Natural killer cell treated with Interleukin-12 subunit alpha and Interleukin-12 subunit beta and Interleukin-15 and Interleukin-18, amount 100 ng/mL, for 72 hours (primary cell): Measurements from ENCODE around the gene ALG14. TPM values are rescaled to one million over a fixed set of nuclear protein-coding genes. Genes with fewer than 3 reads are reported as not detected.
"Not testable (repeated sequence)": the region's sequence is repeated elsewhere in the genome, so short reads cannot be mapped to it uniquely, and the experiment has no call there.

Source experiments
- ATAC-seq, 2 donors: fragments of 150-1000 bp; cut with Tn5 transposase in 1 of 2; sonication (Bioruptor Pico), chemical (Tn5 transposase) in 1 of 2; 2 replicates each; pipeline ENCODE4 v1.10.0; 2021
- DNase-seq: peaks from one replicate; pipeline ENCODE4 v3.0.0; 2022; ENCODE audit warnings: low spot score
- H3K27ac Mint-ChIP-seq, 2 donors: 1 replicate in 1 of 2; 2 replicates in 1 of 2; pipeline ENCODE4 v1.8.0; 2022; ENCODE audit warnings: mixed read lengths in 2 of 2, mild to moderate bottlenecking in 1 of 2, moderate library complexity in 1 of 2
- H3K27me3 Mint-ChIP-seq, 2 donors: 1 replicate in 1 of 2; 2 replicates in 1 of 2; pipeline ENCODE4 v1.8.0; 2022; ENCODE audit warnings: mixed read lengths in 2 of 2
- H3K36me3 Mint-ChIP-seq: one replicate; pipeline ENCODE4 v1.8.0; 2022; ENCODE audit warnings: mixed read lengths
- H3K4me1 Mint-ChIP-seq, 2 donors: 1 replicate in 1 of 2; 2 replicates in 1 of 2; pipeline ENCODE4 v1.8.0; 2022; ENCODE audit warnings: low read depth in 2 of 2, mixed read lengths in 2 of 2, mild to moderate bottlenecking in 1 of 2
- H3K4me3 Mint-ChIP-seq: one replicate; pipeline ENCODE4 v1.8.0; 2022; ENCODE audit warnings: mixed read lengths
- H3K9me3 Mint-ChIP-seq: 2 replicates; pipeline ENCODE4 v1.8.0; 2022; ENCODE audit warnings: mixed read lengths
- total RNA-seq, 2 donors: library from RNA; stranded (reverse); gene quantifications; one replicate each; pipeline ENCODE4 v1.2.3, GENCODE V29; 2022

ALG14 gene
- total RNA-seq, 2 donors from 2014 or later = 3.9 to 5.2 TPM

DNA sequence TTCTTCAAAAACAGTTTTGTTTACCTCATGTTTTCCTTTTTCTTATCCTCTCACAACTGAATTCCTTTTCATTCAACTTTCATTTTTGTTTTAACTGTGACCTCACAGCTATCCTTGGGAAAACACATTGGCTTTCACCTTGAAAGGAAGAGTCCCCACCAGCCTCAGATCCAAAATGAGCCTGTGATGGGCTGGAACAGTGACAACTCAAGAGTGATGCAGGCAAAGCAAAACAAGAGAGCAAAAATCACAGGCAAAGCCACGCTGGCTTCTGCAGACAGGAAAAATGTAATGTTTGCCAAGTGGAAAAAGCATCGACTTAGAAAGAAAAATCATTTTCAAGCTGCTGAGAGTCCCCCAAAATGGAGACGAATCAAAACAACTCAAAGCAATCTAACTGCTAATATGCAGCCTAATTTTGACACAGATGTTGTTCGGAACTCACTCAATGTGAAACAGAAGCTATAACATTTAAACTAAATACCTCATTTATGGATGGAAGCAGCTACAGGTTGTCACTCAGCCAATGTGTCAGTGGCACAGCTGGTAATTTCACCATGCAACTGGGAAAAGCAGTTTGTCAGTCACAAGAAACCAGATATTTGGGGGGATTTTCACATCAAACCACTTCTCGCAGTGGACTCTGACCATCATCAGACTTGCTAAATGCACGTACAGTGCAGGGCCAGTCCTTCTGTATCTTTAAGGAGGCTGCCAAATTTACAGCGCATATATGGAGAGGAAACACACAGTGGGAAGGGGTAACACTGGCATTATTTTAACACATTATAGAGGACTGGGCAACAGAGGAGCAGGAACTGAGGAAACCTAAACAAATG is 50.7 kb downstream of the ALG14 start:
- Mint-ChIP-seq H3K9me3 (no peaks in the 10 kb centered on the region), H3K27ac (no peak overlapping the region), H3K36me3 (no peaks in the 10 kb centered on the region), H3K27me3 (no peaks in the 10 kb centered on the region), H3K4me3 (no peak overlapping the region), H3K4me1 (no peaks in the 10 kb centered on the region)
- DNase-seq (no peak), ATAC-seq (no peak)

DNA sequence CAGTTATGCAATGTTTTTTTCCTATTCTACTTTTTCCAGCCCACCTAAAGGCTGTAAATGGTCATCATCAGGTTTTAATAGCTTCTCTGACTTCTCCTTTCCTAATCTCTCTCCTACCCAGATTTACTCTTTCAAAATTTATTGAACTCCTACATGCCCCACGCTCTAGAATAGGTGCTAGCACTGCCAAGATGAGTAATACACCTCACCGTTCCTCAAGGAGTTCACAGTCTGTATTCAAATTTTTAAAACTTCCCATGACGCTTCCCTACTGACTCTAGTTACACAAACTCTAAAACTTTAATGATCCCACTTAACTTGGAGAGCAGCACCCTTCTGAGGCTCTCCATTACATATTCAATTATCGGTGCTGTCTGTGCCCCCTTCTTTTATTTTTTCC is 51.6 kb downstream of the ALG14 start:
- Mint-ChIP-seq H3K27me3 (no peaks in the 10 kb centered on the region), H3K9me3 (no peaks in the 10 kb centered on the region), H3K4me1 (no peaks in the 10 kb centered on the region), H3K4me3 (no peak overlapping the region), H3K36me3 (no peaks in the 10 kb centered on the region), H3K27ac (no peak overlapping the region)
- ATAC-seq (no peak), DNase-seq (no peak)

DNA sequence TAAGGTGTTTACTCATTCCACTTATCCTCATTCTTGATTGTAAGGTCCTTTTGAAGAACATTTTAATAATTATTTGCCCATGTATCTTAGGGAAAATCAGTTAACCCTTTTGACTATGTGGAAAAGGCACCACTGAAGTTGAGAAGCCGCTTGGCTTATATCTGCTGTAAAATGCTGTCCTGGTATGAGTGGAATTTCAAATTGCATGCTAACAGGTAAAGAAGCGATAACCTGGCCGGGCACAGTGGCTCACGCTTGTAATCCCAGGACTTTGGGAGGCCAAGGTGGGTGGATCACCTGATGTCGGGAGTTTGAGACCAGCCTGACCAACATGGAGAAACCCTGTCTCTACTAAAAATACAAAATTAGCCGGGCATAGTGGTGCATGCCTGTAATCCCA is 53.3 kb downstream of the ALG14 start:
- H3K9me3 Mint-ChIP-seq, H3K27me3 Mint-ChIP-seq, H3K27ac Mint-ChIP-seq, H3K4me1 Mint-ChIP-seq, H3K36me3 Mint-ChIP-seq, DNase-seq, ATAC-seq, H3K4me3 Mint-ChIP-seq: not testable (repeated sequence)

DNA sequence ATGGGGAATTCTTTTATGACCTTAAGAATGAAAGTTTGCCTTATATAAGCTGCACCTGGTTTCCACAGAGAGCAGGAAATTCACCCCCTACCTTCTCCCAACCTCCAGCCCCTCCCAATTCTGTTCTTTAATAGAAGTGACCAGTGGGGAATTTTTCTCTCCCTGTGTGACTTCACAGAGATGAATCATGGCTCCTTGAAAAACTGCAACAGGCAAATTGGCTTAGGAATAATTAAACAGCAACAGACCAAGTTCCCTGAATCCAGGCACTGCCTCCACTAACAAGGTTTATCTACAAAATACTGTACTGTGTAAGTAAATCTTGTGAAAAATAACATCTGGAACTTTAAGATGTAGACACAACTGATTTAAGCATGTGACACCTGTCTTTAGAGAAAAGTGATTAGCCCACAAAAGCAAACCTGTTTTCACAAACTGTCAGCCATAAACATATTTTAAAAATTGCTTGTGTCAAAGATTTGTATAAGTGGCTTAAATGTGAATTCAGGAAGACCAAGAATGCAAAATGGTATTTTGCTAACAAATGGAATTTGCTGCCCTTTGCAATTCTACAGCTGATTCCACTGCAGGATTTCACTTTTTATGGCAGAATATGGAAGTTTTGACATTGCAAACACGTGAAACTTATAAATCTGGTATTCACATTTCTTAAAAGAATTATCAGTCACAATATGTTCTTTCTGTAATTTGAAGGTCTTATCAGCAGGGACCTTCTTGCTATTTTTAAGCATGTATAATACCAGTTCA is 54.0 kb downstream of the ALG14 start:
- Mint-ChIP-seq H3K36me3 (no peaks in the 10 kb centered on the region), H3K9me3 (no peaks in the 10 kb centered on the region), H3K4me1 (no peaks in the 10 kb centered on the region), H3K4me3 (no peak overlapping the region), H3K27me3 (no peaks in the 10 kb centered on the region), H3K27ac (no peak overlapping the region)
- no peak for DNase-seq
- no peak for ATAC-seq

DNA sequence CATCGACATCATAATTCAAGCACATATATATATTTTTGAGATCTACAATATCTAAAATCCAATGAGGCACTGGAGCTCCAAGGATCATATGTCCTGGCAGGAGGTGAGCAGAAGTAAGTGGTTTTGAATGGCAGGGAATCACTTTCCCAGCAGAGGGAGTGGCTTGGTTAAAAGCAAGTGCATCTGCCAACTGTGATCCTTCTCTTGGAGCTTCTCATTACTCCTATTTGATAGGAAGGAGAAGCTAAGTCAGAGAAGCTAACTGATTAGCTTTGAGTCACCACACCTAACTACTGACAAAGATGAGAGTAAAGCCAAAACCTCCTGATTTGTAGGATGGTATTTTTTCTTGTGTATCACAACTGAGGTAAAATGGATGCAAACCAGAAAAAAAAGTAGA is 55.0 kb downstream of the ALG14 start:
- H3K9me3 Mint-ChIP-seq = no peaks in the 10 kb centered on the region
- H3K27me3 Mint-ChIP-seq = no peaks in the 10 kb centered on the region
- no peaks in the 10 kb centered on the region for H3K36me3 Mint-ChIP-seq
- DNase-seq (no peak), ATAC-seq (no peak)
- no peak overlapping the region for H3K27ac Mint-ChIP-seq
- H3K4me3 Mint-ChIP-seq = no peak overlapping the region
- no peaks in the 10 kb centered on the region for H3K4me1 Mint-ChIP-seq

DNA sequence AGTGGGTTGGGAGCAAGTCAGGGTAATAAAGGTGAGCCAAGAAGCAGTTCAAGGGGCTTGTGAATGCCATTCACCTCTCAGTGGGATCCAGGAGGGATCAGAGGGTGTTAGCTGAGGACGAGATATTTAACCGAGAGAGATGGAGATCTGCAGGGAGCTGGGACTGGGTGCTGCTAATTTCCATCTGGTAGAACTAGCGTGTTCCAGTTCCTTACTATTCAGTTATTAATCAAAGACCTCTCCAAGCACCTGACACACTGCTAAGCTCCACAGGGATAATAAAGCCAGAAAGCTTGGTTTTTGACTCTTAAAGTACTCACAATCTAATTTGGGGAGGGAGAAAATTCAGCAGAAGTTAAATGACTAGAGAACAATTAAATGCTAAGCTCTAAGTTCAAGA is 57.7 kb downstream of the ALG14 start:
- ATAC-seq = no peak

DNA sequence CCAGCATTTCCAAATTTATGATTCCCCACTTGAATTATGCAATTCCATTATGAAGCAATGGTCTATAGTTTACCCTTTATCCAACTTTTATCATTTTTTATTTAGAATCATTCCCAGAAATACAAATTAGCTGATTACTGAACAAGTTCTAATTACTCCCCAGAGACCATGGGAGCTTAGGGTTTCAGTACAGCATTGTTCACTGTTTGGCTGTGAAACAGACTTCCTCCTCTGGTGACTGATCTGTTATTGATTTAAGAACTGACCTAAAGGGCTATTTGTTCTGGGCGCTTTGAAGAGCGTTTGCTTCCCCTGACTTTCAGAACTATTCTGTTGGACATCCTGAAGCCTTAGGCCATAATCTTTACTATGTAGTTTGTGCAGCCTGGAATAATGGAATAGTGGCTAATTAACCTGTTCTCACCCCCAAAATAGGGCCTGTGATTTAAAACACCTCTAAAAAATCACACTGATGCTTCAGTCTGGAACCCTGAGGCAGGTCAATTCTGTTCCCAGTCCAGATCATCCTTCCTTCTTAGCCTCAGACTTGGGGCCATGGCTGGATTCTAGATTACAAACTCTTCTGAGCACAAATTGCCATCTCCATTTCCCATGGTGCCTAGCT is 58.7 kb downstream of the ALG14 start:
- Mint-ChIP-seq H3K9me3 (no peaks in the 10 kb centered on the region), H3K36me3 (no peaks in the 10 kb centered on the region), H3K27me3 (no peaks in the 10 kb centered on the region), H3K4me3 (no peak overlapping the region), H3K27ac (no peak overlapping the region), H3K4me1 (no peaks in the 10 kb centered on the region)
- no peak for DNase-seq
- no peak for ATAC-seq

More for the DNA sequence above, 57.7 kb downstream of the ALG14 start:
- Mint-ChIP-seq H3K36me3 (no peaks in the 10 kb centered on the region), H3K4me1 (no peaks in the 10 kb centered on the region), H3K27ac (no peak overlapping the region), H3K4me3 (no peak overlapping the region), H3K9me3 (no peaks in the 10 kb centered on the region), H3K27me3 (no peaks in the 10 kb centered on the region)
- DNase-seq = no peak

DNA sequence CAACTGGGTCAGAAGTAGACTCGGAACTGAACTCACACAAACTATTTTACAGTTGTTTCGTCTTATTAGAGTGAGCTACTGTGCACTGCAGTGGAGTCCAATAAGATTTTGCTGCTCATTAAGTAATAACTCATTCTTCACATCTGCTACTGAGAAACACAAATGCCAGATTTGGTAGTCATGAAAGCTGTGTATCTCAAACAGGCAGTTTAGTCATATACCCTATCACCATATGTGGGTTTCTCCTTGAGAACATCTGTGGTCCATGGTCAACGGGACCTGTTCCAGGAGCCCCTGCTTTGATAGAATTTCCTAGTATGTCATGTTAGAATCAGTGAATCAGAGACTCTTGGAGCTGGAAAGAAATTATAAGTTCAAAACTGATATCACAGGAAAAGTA is 60.4 kb downstream of the ALG14 start:
- Mint-ChIP-seq H3K9me3 (no peaks in the 10 kb centered on the region), H3K4me1 (no peaks in the 10 kb centered on the region), H3K27ac (no peak overlapping the region), H3K27me3 (no peaks in the 10 kb centered on the region), H3K4me3 (no peak overlapping the region), H3K36me3 (no peaks in the 10 kb centered on the region)
- no peak for DNase-seq
- no peak for ATAC-seq

DNA sequence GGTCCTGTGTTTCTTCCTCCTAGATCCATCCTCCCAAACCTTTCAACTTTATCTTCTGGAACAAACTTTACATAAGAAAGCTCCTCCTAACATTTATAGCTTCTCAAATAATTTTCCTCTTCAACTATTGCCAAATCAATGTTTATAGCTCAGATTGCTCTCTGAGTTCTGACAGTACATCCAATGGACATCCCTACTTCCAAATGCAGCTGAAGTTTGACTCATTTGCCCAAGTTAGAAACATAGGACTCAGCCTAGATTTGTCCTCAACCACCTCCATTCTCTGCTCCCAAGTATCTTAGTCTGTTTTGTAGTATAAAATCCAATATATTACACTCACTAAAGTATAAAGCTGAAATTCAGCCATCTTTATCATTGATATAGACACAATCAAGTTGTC is 62.6 kb downstream of the ALG14 start:
- Mint-ChIP-seq H3K36me3 (no peaks in the 10 kb centered on the region), H3K27ac (no peak overlapping the region), H3K9me3 (no peaks in the 10 kb centered on the region), H3K4me3 (no peak overlapping the region), H3K4me1 (no peaks in the 10 kb centered on the region), H3K27me3 (no peaks in the 10 kb centered on the region)
- ATAC-seq (no peak), DNase-seq (no peak)

DNA sequence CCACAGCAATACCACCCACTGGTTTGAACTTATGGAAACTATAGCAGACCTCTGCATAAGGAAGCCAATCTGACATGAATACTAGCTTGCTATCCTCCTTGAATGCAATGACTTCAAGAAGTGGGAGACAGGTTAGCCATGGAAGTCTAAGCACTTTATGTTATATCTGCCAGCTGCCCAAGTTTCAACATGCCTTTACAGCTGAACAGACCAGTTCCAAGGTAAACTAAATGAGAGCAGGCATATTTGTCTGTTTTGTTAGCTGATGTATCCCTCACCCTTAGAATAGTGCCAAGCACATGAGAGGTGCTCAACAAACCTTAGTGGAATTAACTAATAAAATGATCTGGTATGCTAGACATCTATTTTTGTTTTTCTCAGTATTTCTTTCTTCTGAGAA is 65.1 kb downstream of the ALG14 start:
- no peak overlapping the region for H3K4me3 Mint-ChIP-seq
- no peaks in the 10 kb centered on the region for H3K9me3 Mint-ChIP-seq
- DNase-seq (no peak), ATAC-seq (no peak)
- H3K4me1 Mint-ChIP-seq = no peaks in the 10 kb centered on the region
- no peaks in the 10 kb centered on the region for H3K36me3 Mint-ChIP-seq
- no peak overlapping the region for H3K27ac Mint-ChIP-seq
- H3K27me3 Mint-ChIP-seq = no peaks in the 10 kb centered on the region

DNA sequence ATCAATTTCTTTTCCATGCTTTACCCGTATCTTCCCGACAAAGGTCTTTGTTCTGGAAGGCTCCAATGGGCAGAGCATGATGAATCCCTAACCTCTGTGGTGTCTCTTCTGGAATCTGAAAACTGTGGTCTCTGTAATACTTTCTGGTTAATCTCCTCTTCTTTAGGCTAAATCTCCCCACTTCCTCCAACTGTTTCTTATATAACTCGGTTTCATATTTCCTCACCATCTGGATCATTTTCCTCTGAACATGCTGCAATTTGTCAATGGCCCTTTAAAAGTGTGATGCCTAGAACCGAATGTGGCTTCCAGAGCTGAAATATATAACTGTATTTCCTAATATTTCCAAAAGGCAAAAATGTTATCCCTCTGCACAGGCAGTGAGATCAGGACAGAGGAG is 66.1 kb downstream of the ALG14 start:
- H3K4me1 Mint-ChIP-seq = no peaks in the 10 kb centered on the region
- H3K36me3 Mint-ChIP-seq = no peaks in the 10 kb centered on the region
- H3K27me3 Mint-ChIP-seq = no peaks in the 10 kb centered on the region
- DNase-seq (no peak), ATAC-seq (no peak)
- H3K27ac Mint-ChIP-seq = no peak overlapping the region
- no peaks in the 10 kb centered on the region for H3K9me3 Mint-ChIP-seq
- H3K4me3 Mint-ChIP-seq = no peak overlapping the region

DNA sequence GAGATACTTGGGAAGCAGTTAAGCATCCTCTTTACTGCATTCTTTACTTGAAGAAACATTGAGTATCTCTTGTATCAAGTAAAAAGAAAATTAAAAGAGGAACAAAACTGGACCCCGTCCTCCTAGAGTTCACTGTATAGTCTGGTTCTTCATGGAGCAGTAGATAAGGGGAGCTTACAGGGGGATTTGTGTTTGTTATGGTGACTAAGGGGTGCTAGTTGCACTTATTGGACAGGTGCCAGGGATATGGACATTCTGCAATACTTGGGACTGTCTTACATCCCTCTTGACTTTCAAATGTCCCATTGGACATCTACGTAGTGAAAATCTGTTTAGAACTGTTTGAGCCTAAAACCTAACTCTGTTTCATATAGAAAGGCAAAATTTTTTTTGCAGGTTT is 67.2 kb downstream of the ALG14 start:
- Mint-ChIP-seq H3K9me3 (no peaks in the 10 kb centered on the region), H3K4me1 (no peaks in the 10 kb centered on the region), H3K27ac (no peak overlapping the region), H3K27me3 (no peaks in the 10 kb centered on the region), H3K36me3 (no peaks in the 10 kb centered on the region), H3K4me3 (no peak overlapping the region)
- DNase-seq = no peak
- ATAC-seq = no peak

DNA sequence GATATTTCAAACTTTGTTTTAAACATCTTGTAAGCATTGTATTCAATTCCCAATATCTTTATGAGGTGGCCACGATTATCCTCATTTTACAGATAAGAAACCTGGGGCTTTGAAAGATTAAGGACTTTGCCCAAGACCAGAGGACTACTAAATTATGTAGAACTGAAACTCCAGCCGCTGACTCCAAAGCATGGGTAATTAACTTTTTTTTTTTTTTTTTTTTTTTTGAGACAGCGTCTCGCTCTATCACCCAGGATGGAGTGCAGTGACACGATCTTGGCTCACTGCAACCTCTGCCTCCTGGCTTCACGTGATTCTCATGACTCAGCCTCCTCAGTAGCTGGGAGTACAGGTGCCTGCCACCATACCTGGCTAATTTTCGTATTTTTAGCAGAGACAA is 68.7 kb downstream of the ALG14 start:
- no peaks in the 10 kb centered on the region for H3K4me1 Mint-ChIP-seq
- no peak for ATAC-seq
- H3K27ac Mint-ChIP-seq = no peak overlapping the region
- no peaks in the 10 kb centered on the region for H3K36me3 Mint-ChIP-seq
- H3K9me3 Mint-ChIP-seq = no peaks in the 10 kb centered on the region
- no peak overlapping the region for H3K4me3 Mint-ChIP-seq
- peaks cover 0 to 3% of the 10 kb centered on the region in 2 donors for H3K27me3 Mint-ChIP-seq
- no peak for DNase-seq

DNA sequence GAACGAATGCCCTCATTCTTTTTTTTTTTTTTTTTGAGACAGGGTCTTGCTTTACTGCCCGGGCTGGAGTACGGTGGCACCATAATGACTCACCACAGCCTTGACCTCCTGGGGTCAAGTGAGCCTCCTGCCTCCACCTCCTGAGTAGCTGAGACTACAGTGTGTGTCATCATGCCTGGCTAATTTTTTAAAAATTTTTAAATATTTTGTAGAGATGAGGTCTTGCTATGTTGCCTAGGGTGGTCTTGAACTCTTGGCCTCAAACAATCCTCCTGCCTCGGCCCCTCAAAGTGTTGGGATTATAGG is 69.4 kb downstream of the ALG14 start:
- Mint-ChIP-seq H3K4me3 (no peak overlapping the region), H3K36me3 (no peaks in the 10 kb centered on the region), H3K27me3 (peaks cover 0 to 3% of the 10 kb centered on the region in 2 donors), H3K4me1 (no peaks in the 10 kb centered on the region), H3K27ac (no peak overlapping the region), H3K9me3 (no peaks in the 10 kb centered on the region)
- ATAC-seq (no peak), DNase-seq (no peak)
